Measurements from ENCODE around the gene ZC3H8.

GRCh38 chr2:112194028-112194427 lies 60.8 kb downstream of the ZC3H8 start:
- TF ChIP-seq CTCF (conservative IDR thresholded peaks at IDR 0.05; ENCODE audit: low read length) (no peak), EZH2phosphoT487 (IDR thresholded peaks at IDR 0.05; ENCODE audit: borderline replicate concordance) (no peak)

All from Loucy (cell line).